GM12892 (cell line): Measurements from ENCODE around the gene CLDN7.

ENCODE experiments used
- DNase-seq: peaks from one replicate; pipeline ENCODE4 v3.0.0; 2011; ENCODE audit not compliant: insufficient read length
- FAIRE-seq: peaks from 2 replicates; lab custom pipeline; 2011; peaks lifted over from hg19 to GRCh38; lab: Jason Lieb, UNC
- POLR2A ChIP-seq: IDR thresholded peaks from 2 replicates; pipeline ENCODE4 v1.6.1; 2011; ENCODE audit warnings: low read depth, low read length, control low read depth
- POLR2AphosphoS5 ChIP-seq: IDR thresholded peaks from 2 replicates; pipeline ENCODE4 v1.6.1; 2011; ENCODE audit warnings: low read depth, low read length, control low read depth
- TAF1 ChIP-seq: IDR thresholded peaks from 2 replicates; pipeline ENCODE4 v1.6.1; 2011; ENCODE audit warnings: low read depth, mild to moderate bottlenecking, control low read depth, low read length, borderline replicate concordance

CLDN7 gene

GRCh38 chr17:7283471-7284216 lies 21.4 kb upstream of the CLDN7 start:
- DNase-seq (no peak), FAIRE-seq (no peak)
- TF ChIP-seq POLR2A (no peak), POLR2AphosphoS5 (no peak)

GRCh38 chr17:7282752-7283321 lies 20.6 kb upstream of the CLDN7 start:
- no peak for TF ChIP-seq TAF1
- DNase-seq (no peak), FAIRE-seq (no peak)

DNA sequence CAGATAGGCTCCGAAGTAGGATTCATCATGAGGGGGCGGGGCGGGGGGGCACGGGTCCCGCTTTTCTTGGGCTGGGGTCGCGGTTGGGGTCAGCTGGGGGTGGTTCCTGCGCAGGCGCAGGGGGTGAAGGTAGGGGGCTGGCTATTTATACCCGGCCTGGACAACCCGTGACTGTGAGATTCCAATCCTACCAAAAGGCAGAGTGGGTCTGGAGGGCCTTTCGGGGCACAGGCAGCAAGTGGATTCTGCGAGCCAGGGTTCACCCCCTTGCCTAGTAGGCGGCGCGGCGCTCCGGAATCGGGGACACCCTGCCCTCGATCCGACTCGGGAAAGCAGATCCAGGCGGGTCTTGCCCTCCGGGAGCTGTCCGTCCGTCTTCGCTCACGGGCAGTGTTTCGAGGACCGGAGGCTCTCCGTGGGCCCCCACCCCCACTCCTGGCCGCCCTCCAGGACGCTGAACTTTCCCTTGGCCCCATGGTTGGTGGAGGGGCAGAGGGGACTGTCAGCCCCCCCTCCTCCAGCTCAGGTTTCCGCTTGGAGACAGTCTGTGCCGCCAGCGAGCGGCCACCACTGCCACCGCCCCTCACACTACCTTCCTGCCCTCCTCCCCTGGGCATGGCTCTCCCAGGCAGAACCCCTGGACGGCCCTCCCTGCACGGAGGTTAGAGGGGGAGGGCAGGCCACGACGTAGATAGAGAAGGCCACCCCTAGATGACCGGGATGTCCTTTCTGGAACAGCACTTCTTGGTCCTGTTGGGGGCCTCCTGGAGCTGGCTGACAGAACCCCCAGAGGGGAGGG lies 19.9 kb upstream of the CLDN7 start:
- TF ChIP-seq TAF1 (no peak), POLR2A (no peak), POLR2AphosphoS5 (no peak)
- DNase-seq = no peak
- peak; percentile 21 for FAIRE-seq

GRCh38 chr17:7281074-7281952 lies 19.0 kb upstream of the CLDN7 start, which contains the start of gene SLC2A4:
TSS of gene SLC2A4 (plus strand) at chr17:7281718. CDS start at chr17:7281935, 217 bp downstream.
- peak; percentile 98 for DNase-seq
- TF ChIP-seq TAF1 (no peak), POLR2A (no peak), POLR2AphosphoS5 (no peak)
- peak; percentile 98 for FAIRE-seq

DNA sequence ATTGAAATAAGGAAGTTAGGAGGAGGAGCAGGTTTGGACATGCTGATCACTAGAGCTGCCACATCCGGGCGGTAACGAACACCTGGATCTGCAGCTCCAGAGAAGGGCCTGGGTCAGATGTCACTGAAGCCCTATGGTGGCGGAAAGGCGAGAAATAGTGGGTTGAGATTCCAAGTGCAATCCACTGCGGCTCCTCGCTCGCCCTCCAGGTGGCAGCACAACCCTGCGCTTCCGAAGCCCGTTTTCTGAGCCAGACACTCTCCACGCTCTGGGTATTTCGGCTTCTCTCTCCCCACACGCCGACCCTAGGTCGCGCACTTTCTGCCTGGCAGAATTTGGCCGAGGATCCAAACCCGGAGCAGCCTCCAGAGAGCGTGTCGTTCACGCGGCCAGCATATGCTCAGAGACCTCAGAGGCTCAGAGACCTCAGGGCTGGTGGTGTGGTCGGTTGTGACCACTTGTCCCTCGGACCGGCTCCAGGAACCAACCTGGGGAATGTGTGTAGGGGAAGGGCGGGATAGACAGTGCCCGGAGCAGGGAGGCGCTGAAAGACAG lies 18.3 kb upstream of the CLDN7 start:
- FAIRE-seq = peak; percentile 81
- DNase-seq = peak; percentile 81
- no peak for TF ChIP-seq TAF1

DNA sequence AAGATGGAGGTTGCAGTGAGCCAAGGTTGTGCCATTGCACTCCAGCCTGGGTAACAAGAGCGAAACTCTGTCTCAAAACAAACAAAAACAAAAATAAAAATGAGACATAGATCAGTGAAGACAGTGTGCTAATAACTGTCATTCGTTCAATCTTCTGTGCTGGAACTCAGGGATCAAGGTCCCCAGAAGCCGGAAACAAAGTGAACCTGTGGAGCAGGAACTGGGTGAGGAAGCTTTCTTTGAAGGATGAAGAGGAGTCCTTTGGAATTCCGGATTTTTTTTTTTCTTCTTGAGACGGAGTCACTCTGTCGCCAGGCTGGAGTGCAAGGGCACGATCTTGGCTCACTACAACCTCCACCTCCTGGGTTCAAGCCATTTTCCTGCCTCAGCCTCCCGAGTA lies 17.2 kb upstream of the CLDN7 start:
- FAIRE-seq = no peak
- TF ChIP-seq POLR2A (no peak), POLR2AphosphoS5 (no peak), TAF1 (no peak)
- no peak for DNase-seq

GRCh38 chr17:7266784-7267183 lies 4.5 kb upstream of the CLDN7 start:
- TF ChIP-seq POLR2AphosphoS5 (no peak), POLR2A (no peak), TAF1 (no peak)
- FAIRE-seq = no peak
- DNase-seq = no peak

GRCh38 chr17:7263801-7264078 lies 1.5 kb upstream of the CLDN7 start:
- FAIRE-seq (no peak), DNase-seq (no peak)
- TF ChIP-seq POLR2AphosphoS5 = no peak
- no peak for TF ChIP-seq TAF1
- TF ChIP-seq POLR2A = no peak

DNA sequence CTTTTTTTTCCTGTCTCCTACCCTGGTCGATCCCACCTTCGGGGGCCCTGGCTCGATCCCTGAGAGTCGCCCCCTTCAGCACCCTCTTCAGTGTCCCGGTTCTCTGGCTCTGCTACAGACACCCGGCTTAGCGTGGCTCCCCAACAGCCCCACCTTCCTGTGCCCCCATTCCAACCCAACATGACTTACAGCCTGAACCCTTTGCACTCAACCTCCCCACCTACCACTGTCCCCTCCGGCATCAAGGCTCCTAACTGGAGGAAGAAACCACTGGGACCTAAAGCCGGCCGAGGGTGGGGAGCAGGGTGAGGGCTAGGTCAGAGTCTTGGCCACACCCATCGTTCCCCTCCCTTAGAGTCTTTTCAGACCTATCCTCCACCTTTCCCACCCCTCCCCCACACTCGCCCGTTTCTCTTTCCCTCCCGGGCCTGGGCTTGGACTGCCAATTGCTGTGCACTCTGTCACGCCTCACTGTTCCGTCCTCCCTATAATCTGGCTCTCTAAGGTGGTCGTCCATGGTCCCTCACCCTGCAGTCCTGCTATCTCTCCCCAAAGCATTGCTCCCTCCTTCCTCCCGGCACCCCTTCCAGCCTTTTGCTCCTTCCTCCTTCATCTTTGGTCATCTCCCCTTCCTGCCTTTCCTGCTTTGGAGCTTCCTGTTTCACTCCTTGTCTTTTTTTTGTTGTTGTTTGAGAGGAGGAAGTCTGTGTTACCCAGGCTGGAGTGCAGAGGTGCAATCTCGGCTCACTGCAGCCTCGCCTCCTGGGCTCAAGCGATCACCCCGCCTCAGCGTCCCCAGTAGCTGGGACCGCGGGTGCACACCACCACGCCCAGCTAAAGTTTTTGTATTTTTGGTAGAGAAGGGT lies 890 bp upstream of the CLDN7 start:
- no peak for DNase-seq
- no peak for FAIRE-seq
- no peak for TF ChIP-seq POLR2A

DNA sequence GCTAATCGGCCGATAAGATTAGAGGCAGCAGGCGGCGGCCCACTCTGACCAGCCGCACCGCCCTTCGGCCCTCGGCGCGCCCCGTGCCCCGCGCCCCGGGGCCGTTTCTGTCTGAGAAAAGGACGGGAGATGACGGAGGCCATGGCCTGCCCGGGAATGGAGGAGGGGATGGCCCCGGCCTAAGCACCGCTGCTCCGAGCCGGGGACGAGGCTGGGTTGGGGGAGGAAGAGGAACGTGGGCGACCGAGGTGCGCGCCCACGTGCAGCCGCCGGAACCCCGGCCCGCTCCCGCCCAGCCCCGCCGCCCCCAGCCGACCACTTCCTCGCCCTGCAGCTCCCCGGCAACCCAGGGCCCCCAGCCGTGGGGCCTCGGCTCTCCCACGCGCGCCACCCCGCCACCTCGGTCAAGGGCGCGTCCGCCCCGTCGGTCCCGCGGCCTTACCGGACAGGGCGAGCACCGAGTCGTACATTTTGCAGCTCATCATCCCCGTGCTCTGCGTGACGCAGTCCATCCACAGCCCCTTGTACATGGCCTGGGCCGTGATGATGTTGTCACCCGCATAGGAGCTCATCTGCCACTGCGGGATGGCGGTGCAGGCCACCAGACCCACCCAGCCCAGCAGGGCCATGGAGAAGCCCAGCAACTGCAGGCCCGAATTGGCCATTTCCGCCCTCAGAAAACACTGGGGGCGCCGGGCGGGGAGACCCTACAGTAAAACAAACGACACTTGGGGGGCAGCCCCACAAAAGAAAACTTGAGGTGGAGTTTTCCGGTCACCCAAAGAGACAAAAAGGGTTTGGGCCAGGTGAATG lies 693 bp downstream of the CLDN7 start:
- DNase-seq (no peak), FAIRE-seq (no peak)
- no peak for TF ChIP-seq POLR2AphosphoS5
- no peak for TF ChIP-seq TAF1
- TF ChIP-seq POLR2A = no peak
